Peyer's patch (tissue), 4 donors: ENCODE results near the gene MAML3. TPM values are rescaled to one million over a fixed set of nuclear protein-coding genes. Genes with fewer than 3 reads are reported as not detected.

Experiments used
- DNase-seq, 3 donors: peaks; one replicate each; pipeline ENCODE4 v3.0.0-alpha.2; 2017 to 2019
- H3K27ac ChIP-seq, 4 donors: fragments of 200-600 bp; sonication (generic); one replicate each; pipeline ENCODE4 v1.5.1; 2016 to 2019
- H3K27me3 ChIP-seq, 2 donors: fragments of 200-600 bp; sonication (generic); one replicate each; pipeline ENCODE4 v1.5.1; 2019
- H3K36me3 ChIP-seq, 3 donors: fragments of 200-600 bp; sonication (generic); one replicate each; pipeline ENCODE4 v1.5.1; 2016 to 2019
- H3K4me1 ChIP-seq, 4 donors: fragments of 200-600 bp; sonication (generic); one replicate each; pipeline ENCODE4 v1.5.1; 2016 to 2019
- H3K4me3 ChIP-seq, 4 donors: fragments of 200-600 bp; sonication (generic); 1 replicate in 3 of 4; 2 replicates in 1 of 4; pipeline ENCODE4 v1.5.1; 2016 to 2019; ENCODE audit warnings: mild to moderate bottlenecking in 1 of 4
- H3K9me3 ChIP-seq, 4 donors: fragments of 200-600 bp; sonication (generic); one replicate each; pipeline ENCODE4 v1.5.1; 2016 to 2019; ENCODE audit warnings: mild to moderate bottlenecking in 1 of 4
- CTCF ChIP-seq, 6 experiments: fragments of 450-650 bp in 4 of 6; fragments of 200-600 bp in 2 of 6; sonication (generic) in 1 of 6; IDR thresholded peaks; one replicate each; pipeline ENCODE4 v1.5.1; 2017 to 2019; ENCODE audit warnings: antibody characterized with exemption in 6 of 6, mild to moderate bottlenecking in 3 of 6, moderate library complexity in 1 of 6
- POLR2A ChIP-seq, 2 donors: fragments of 450-650 bp; IDR thresholded peaks; one replicate each; pipeline ENCODE4 v1.5.1; 2017; ENCODE audit warnings: antibody characterized with exemption in 2 of 2, mild to moderate bottlenecking in 2 of 2, moderate library complexity in 2 of 2
- total RNA-seq, 4 donors: library from RNA; depleted of rRNA; stranded (reverse); fragments of >200 nt; gene quantifications; one replicate each; pipeline ENCODE4 v1.1.0, GENCODE V29; 2016

MAML3 gene
- total RNA-seq, 4 donors from 2014 or later = 6.5 to 44.6 (median 22.1) TPM

DNA sequence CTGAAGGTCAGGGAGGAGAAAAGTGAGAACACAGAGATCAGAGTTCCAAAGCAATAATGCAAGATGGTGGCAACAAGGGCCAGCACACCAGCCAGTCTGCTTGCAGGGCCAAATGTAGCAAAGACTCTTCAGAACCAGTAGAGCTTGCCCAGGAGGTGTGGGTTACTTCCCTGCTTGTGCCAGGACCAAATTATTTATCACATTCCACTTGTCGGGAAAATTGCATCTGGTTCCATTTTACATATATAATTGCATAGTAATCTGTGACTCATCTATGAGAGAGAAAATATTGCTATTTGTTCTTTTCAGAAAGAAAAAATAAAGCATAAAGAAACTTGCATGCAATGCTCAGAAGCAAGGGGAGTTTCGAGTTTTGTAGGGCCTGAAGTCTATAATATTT is 41.4 kb downstream of the MAML3 start:
- no peak for TF ChIP-seq CTCF (IDR thresholded peaks at IDR 0.05)
- Histone ChIP-seq H3K9me3 (no peaks in the 10 kb centered on the region), H3K36me3 (no peaks in the 10 kb centered on the region), H3K4me1 (no peaks in the 10 kb centered on the region), H3K27ac (no peak overlapping the region), H3K27me3 (no peaks in the 10 kb centered on the region), H3K4me3 (no peak overlapping the region)
- no peak for DNase-seq

GRCh38 chr4:140111256-140111655 is 42.7 kb downstream of the MAML3 start:
- no peak overlapping the region for H3K4me3 ChIP-seq
- no peaks in the 10 kb centered on the region for H3K4me1 ChIP-seq
- no peaks in the 10 kb centered on the region for H3K9me3 ChIP-seq
- no peak for DNase-seq
- no peaks in the 10 kb centered on the region for H3K36me3 ChIP-seq
- TF ChIP-seq CTCF (IDR thresholded peaks at IDR 0.05) (no peak), POLR2A (IDR thresholded peaks at IDR 0.05) (no peak)
- no peaks in the 10 kb centered on the region for H3K27me3 ChIP-seq
- no peak overlapping the region for H3K27ac ChIP-seq

GRCh38 chr4:140110542-140111215 is 43.3 kb downstream of the MAML3 start:
- no peaks in the 10 kb centered on the region for H3K27me3 ChIP-seq
- no peaks in the 10 kb centered on the region for H3K9me3 ChIP-seq
- H3K4me1 ChIP-seq = no peaks in the 10 kb centered on the region
- H3K27ac ChIP-seq = no peak overlapping the region
- no peak for DNase-seq
- H3K36me3 ChIP-seq = no peaks in the 10 kb centered on the region
- no peak for TF ChIP-seq POLR2A (IDR thresholded peaks at IDR 0.05)
- no peak for TF ChIP-seq CTCF (IDR thresholded peaks at IDR 0.05)
- H3K4me3 ChIP-seq = no peak overlapping the region

GRCh38 chr4:140109737-140110136 is 44.2 kb downstream of the MAML3 start:
- Histone ChIP-seq H3K36me3 (no peaks in the 10 kb centered on the region), H3K27ac (no peak overlapping the region), H3K4me3 (no peak overlapping the region), H3K4me1 (no peaks in the 10 kb centered on the region), H3K9me3 (no peaks in the 10 kb centered on the region), H3K27me3 (no peaks in the 10 kb centered on the region)
- DNase-seq = no peak
- TF ChIP-seq POLR2A (IDR thresholded peaks at IDR 0.05) (no peak), CTCF (IDR thresholded peaks at IDR 0.05) (no peak)

- H3K27ac ChIP-seq = no peak overlapping the region
- no peaks in the 10 kb centered on the region for H3K36me3 ChIP-seq
- H3K4me1 ChIP-seq = no peaks in the 10 kb centered on the region
- no peak for DNase-seq
- no peak overlapping the region for H3K4me3 ChIP-seq
- TF ChIP-seq POLR2A (IDR thresholded peaks at IDR 0.05) = no peak
- no peak for TF ChIP-seq CTCF (IDR thresholded peaks at IDR 0.05)
- H3K9me3 ChIP-seq = no peaks in the 10 kb centered on the region
- no peaks in the 10 kb centered on the region for H3K27me3 ChIP-seq
Measured at GRCh38 chr4:140109292-140109691, 44.7 kb downstream of the MAML3 start.
